GM23338 (cell line): Measurements from ENCODE around the gene ENTPD3. TPM values are rescaled to one million over a fixed set of nuclear protein-coding genes. Genes with fewer than 3 reads are reported as not detected.

ENCODE experiments used
- ATAC-seq: fragments of 200-7000 bp; cut with Tn5 transposase; 3 replicates; pipeline ENCODE4 v1.9.1; 2020
- DNase-seq: peaks from one replicate; pipeline ENCODE4 v3.0.0-alpha.2; 2015; ENCODE audit warnings: low spot score
- H2AFZ ChIP-seq: fragments of 200-600 bp; sonication (generic); 2 replicates; pipeline ENCODE4 v1.8.0; 2016; ENCODE audit warnings: antibody characterized with exemption, mild to moderate bottlenecking, moderate library complexity
- H3F3A ChIP-seq: fragments of 200-600 bp; sonication (generic); replicated peaks from 2 replicates; pipeline ENCODE4 v1.8.0; 2017; ENCODE audit warnings: antibody characterized with exemption, mixed run types, low read depth
- H3K27ac ChIP-seq: fragments of 200-600 bp; sonication (generic); 2 replicates; pipeline ENCODE4 v1.6.1; 2016; ENCODE audit warnings: low read depth
- H3K27me3 ChIP-seq: fragments of 200-600 bp; sonication (generic); 2 replicates; pipeline ENCODE4 v1.8.0; 2016; ENCODE audit warnings: mild to moderate bottlenecking, mixed run types, moderate library complexity; ENCODE audit not compliant: insufficient read depth
- H3K36me3 ChIP-seq: fragments of 200-600 bp; sonication (generic); 2 replicates; pipeline ENCODE4 v1.8.0; 2016; ENCODE audit warnings: mild to moderate bottlenecking; ENCODE audit not compliant: insufficient read depth
- H3K4me1 ChIP-seq: fragments of 200-600 bp; sonication (generic); 2 replicates; pipeline ENCODE4 v1.8.0; 2016; ENCODE audit warnings: mild to moderate bottlenecking, moderate library complexity; ENCODE audit not compliant: insufficient read depth
- H3K4me2 ChIP-seq: fragments of 200-600 bp; sonication (generic); 2 replicates; pipeline ENCODE4 v1.7.1; 2017; ENCODE audit warnings: mixed run types
- H3K4me3 ChIP-seq: fragments of 200-600 bp; sonication (generic); 2 replicates; pipeline ENCODE4 v1.6.1; 2016; ENCODE audit warnings: mixed run types
- H3K79me2 ChIP-seq: fragments of 200-600 bp; sonication (generic); replicated peaks from 2 replicates; pipeline ENCODE4 v1.8.0; 2017; ENCODE audit warnings: mild to moderate bottlenecking; ENCODE audit not compliant: insufficient read depth
- H3K9me2 ChIP-seq: fragments of 200-600 bp; sonication (generic); 2 replicates; pipeline ENCODE4 v1.8.0; 2017; ENCODE audit not compliant: insufficient read depth
- H4K20me1 ChIP-seq: fragments of 200-600 bp; sonication (generic); replicated peaks from 2 replicates; pipeline ENCODE4 v1.8.0; 2017; ENCODE audit warnings: mild to moderate bottlenecking; ENCODE audit not compliant: insufficient read depth
- H3K27ac Mint-ChIP-seq: 2 replicates; pipeline ENCODE4 v1.8.0; 2020; ENCODE audit warnings: inconsistent platforms, mild to moderate bottlenecking, moderate library complexity, mixed read lengths
- H3K27me3 Mint-ChIP-seq: 3 replicates; pipeline ENCODE4 v1.8.0; 2022; ENCODE audit warnings: low read depth, mild to moderate bottlenecking, moderate library complexity, mixed read lengths, inconsistent platforms; ENCODE audit not compliant: insufficient read depth, poor library complexity
- H3K36me3 Mint-ChIP-seq: 3 replicates; pipeline ENCODE4 v1.8.0; 2021; ENCODE audit warnings: low read depth, mild to moderate bottlenecking, inconsistent platforms, moderate library complexity, mixed read lengths
- H3K4me1 Mint-ChIP-seq: 3 replicates; pipeline ENCODE4 v1.8.0; 2020; ENCODE audit warnings: mild to moderate bottlenecking, inconsistent platforms, mixed read lengths
- H3K4me3 Mint-ChIP-seq: 3 replicates; pipeline ENCODE4 v1.8.0; 2021; ENCODE audit warnings: moderate library complexity, mild to moderate bottlenecking, inconsistent platforms, mixed read lengths
- H3K9me3 Mint-ChIP-seq: 3 replicates; pipeline ENCODE4 v1.8.0; 2020; ENCODE audit warnings: moderate library complexity, mild to moderate bottlenecking, inconsistent platforms, mixed read lengths
- CREB1 ChIP-seq: fragments of 250-450 bp; sonication (Bioruptor Pico); IDR thresholded peaks from 2 replicates; pipeline ENCODE4 v1.5.0; 2020; ENCODE audit warnings: low read depth, mild to moderate bottlenecking, moderate library complexity
- CTCF ChIP-seq, 2 experiments: fragments of 200-600 bp in 1 of 2; sonication (generic) in 1 of 2; conservative IDR thresholded peaks; 2 replicates each; pipeline versions ENCODE4 v1.5.1 to v1.6.1; 2016 to 2017; ENCODE audit warnings: antibody characterized with exemption in 2 of 2, low read depth in 2 of 2, mild to moderate bottlenecking in 2 of 2, moderate library complexity in 1 of 2
- EZH2 ChIP-seq: fragments of 200-600 bp; sonication (generic); IDR thresholded peaks from one replicate; pipeline ENCODE4 v1.8.0; 2017; ENCODE audit warnings: antibody characterized with exemption, mild to moderate bottlenecking, low read depth; ENCODE audit not compliant: unreplicated experiment
- EZH2phosphoT487 ChIP-seq: fragments of 200-600 bp; sonication (generic); IDR thresholded peaks from one replicate; pipeline ENCODE4 v1.8.1; 2018; ENCODE audit warnings: antibody characterized with exemption; ENCODE audit not compliant: unreplicated experiment
- JUNB ChIP-seq: IDR thresholded peaks from one replicate; pipeline ENCODE4 v1.6.1; 2016; ENCODE audit warnings: antibody characterized with exemption; ENCODE audit not compliant: unreplicated experiment
- STAT1 ChIP-seq: IDR thresholded peaks from one replicate; pipeline ENCODE4 v1.6.1; 2016; ENCODE audit warnings: antibody characterized with exemption; ENCODE audit not compliant: unreplicated experiment
- ZNF331 ChIP-seq: fragments of 250-450 bp; sonication (Bioruptor Pico); IDR thresholded peaks from 2 replicates; pipeline ENCODE4 v1.5.0; 2020; ENCODE audit warnings: low read depth, mild to moderate bottlenecking, moderate library complexity
- ZNF462 ChIP-seq: fragments of 250-450 bp; sonication (Bioruptor Pico); IDR thresholded peaks from 2 replicates; pipeline ENCODE4 v1.5.0; 2020; ENCODE audit warnings: mild to moderate bottlenecking, moderate library complexity
- polyA plus RNA-seq: library from polyadenylated mRNA; unstranded; fragments of >200 nt; fragmentation: Nextera tagmentation; extraction: Ambion mirVana; gene quantifications from 2 replicates; pipeline ENCODE4 v1.2.1, GENCODE V29; 2016
- total RNA-seq: library from RNA; depleted of rRNA; stranded (reverse); fragments of >200 nt; shearing (Covaris generic); gene quantifications from 2 replicates; pipeline ENCODE4 v1.2.3, GENCODE V29; 2014
- TF ChIP-seq, protein P1 (sequence below): IDR thresholded peaks from one replicate; pipeline ENCODE4 v1.6.1; 2018; ENCODE audit warnings: antibody characterized with exemption; ENCODE audit not compliant: unreplicated experiment

ENTPD3 gene
- total and polyA plus RNA-seq, 2 experiments from 2014 or later, result 0.32 to 0.63 TPM

DNA sequence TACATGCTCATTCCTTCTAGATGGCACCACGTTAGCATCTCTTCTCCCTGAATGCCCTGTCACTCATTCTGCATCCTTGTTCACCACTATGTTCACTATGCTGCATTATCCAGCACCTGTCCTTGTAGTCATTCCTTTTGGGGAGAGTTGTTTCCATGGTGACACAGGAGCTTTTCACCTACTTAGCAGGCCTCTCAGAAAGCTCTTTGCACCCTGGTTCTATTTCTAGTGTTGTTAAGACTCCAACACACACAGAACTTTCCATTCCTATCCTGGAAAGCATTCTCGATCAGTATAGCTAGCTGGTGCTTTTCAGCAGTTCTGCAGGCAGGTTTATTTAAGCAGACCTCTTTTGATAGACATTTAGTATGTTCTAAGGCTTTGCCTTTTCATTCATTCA, 63.5 kb downstream of the ENTPD3 start:
- H3K27me3 Mint-ChIP-seq, result peaks cover 2% of the 10 kb centered on the region
- H3K4me1 Mint-ChIP-seq, result peaks cover 9% of the 10 kb centered on the region
- no peak overlapping the region for H3K4me3 Mint-ChIP-seq
- no peaks in the 10 kb centered on the region for H3F3A ChIP-seq
- H3K4me2 ChIP-seq, result no peak overlapping the region
- H3K79me2 ChIP-seq, result no peaks in the 10 kb centered on the region
- no peaks in the 10 kb centered on the region for H3K9me3 Mint-ChIP-seq
- no peak for DNase-seq
- H2AFZ ChIP-seq, result no peak overlapping the region
- H3K4me3 ChIP-seq, result no peak overlapping the region
- H3K36me3 ChIP-seq, result no peaks in the 10 kb centered on the region
- H3K4me1 ChIP-seq, result no peaks in the 10 kb centered on the region
- H3K36me3 Mint-ChIP-seq, result no peaks in the 10 kb centered on the region
- no peaks in the 10 kb centered on the region for H4K20me1 ChIP-seq
- H3K27me3 ChIP-seq, result no peaks in the 10 kb centered on the region
- H3K27ac Mint-ChIP-seq, result no peak overlapping the region
- no peak for ATAC-seq
- no peak for TF ChIP-seq EZH2phosphoT487
- no peak for TF ChIP-seq CREB1 (CRISPR knock-in tag)
- TF ChIP-seq CTCF (conservative IDR thresholded peaks at IDR 0.05; ENCODE audit: low read depth in 2 of 2), result no peak
- TF ChIP-seq ZNF331 (CRISPR knock-in tag), result no peak
- TF ChIP-seq STAT1, result no peak
- H3K9me2 ChIP-seq, result no peaks in the 10 kb centered on the region
- H3K27ac ChIP-seq, result no peak overlapping the region

- no peak for ATAC-seq
- H3K27ac ChIP-seq, result no peak overlapping the region
- H4K20me1 ChIP-seq, result no peaks in the 10 kb centered on the region
- Mint-ChIP-seq H3K4me1 (peaks cover 9% of the 10 kb centered on the region), H3K36me3 (no peaks in the 10 kb centered on the region; the same call in 2 of the 3 replicates), H3K27me3 (peaks cover 2% of the 10 kb centered on the region), H3K27ac (no peak overlapping the region; the same call in 1 of the 2 replicates), H3K4me3 (peak overlapping the region; percentile 90; the same call in 2 of the 3 replicates), H3K9me3 (no peaks in the 10 kb centered on the region)
- H3K36me3 ChIP-seq, result no peaks in the 10 kb centered on the region
- H3K27me3 ChIP-seq, result no peaks in the 10 kb centered on the region
- no peaks in the 10 kb centered on the region for H3K4me1 ChIP-seq
- no peak overlapping the region for H3K4me3 ChIP-seq
- no peaks in the 10 kb centered on the region for H3K9me2 ChIP-seq
- DNase-seq, result no peak
- no peak overlapping the region for H3K4me2 ChIP-seq
- H3F3A ChIP-seq, result no peaks in the 10 kb centered on the region
- no peak overlapping the region for H2AFZ ChIP-seq
- H3K79me2 ChIP-seq, result no peaks in the 10 kb centered on the region
- TF ChIP-seq ZNF462 (CRISPR knock-in tag), result no peak
- TF ChIP-seq JUNB, result no peak
- TF ChIP-seq, protein P1, sequence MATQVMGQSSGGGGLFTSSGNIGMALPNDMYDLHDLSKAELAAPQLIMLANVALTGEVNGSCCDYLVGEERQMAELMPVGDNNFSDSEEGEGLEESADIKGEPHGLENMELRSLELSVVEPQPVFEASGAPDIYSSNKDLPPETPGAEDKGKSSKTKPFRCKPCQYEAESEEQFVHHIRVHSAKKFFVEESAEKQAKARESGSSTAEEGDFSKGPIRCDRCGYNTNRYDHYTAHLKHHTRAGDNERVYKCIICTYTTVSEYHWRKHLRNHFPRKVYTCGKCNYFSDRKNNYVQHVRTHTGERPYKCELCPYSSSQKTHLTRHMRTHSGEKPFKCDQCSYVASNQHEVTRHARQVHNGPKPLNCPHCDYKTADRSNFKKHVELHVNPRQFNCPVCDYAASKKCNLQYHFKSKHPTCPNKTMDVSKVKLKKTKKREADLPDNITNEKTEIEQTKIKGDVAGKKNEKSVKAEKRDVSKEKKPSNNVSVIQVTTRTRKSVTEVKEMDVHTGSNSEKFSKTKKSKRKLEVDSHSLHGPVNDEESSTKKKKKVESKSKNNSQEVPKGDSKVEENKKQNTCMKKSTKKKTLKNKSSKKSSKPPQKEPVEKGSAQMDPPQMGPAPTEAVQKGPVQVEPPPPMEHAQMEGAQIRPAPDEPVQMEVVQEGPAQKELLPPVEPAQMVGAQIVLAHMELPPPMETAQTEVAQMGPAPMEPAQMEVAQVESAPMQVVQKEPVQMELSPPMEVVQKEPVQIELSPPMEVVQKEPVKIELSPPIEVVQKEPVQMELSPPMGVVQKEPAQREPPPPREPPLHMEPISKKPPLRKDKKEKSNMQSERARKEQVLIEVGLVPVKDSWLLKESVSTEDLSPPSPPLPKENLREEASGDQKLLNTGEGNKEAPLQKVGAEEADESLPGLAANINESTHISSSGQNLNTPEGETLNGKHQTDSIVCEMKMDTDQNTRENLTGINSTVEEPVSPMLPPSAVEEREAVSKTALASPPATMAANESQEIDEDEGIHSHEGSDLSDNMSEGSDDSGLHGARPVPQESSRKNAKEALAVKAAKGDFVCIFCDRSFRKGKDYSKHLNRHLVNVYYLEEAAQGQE, result no peak
- TF ChIP-seq EZH2, result no peak
- TF ChIP-seq EZH2phosphoT487, result no peak
- no peak for TF ChIP-seq CREB1 (CRISPR knock-in tag)
These were observed 64.6 kb downstream of the ENTPD3 start for GRCh38 chr3:40451551-40451950.
